Measurements from ENCODE around the gene SLC13A5.
"Not testable (repeated sequence)": the region's sequence is repeated elsewhere in the genome, so short reads cannot be mapped to it uniquely, and the experiment has no call there.

The SLC13A5 gene

GRCh38 chr17:6711681-6712057 lies 1.5 kb downstream of the SLC13A5 start:
- H3K27ac ChIP-seq, result peak overlapping the region; percentile 48

DNA sequence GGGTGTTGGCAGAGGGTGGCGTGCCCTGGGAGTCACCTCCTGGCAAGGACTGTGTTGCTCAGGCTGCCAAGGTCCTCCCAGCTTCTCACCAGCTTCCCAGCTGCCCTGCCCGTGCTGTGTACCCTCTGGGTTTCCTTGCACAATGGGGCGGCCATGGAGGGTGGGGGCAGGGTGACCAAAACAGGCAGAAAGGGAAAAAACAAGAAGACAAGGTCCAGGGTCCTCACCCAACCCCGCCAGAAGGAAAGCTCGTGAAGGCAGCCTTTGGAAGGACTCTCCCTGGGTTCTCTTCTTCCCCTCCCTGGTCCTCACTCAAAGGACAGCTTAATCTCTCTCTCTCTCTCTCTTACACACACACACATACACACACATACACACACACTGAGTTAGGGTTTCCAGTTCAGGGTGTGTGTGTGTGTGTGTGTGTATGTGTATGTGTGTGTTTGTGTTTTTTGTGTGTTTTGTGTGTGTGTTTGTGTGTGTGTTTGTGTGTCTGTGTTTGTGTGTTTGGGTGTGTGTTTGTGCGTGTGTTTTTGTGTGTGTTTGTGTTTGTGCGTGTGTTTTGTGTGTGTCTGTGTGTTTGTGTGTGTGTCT lies 2.0 kb downstream of the SLC13A5 start:
- no peak for DNase-seq (ENCODE audit: low read depth, low spot score)
- H3K27ac ChIP-seq, result no peak overlapping the region

More at GRCh38 chr17:6711681-6712057, 1.5 kb downstream of the SLC13A5 start:
- DNase-seq (ENCODE audit: low read depth, low spot score), result no peak

DNA sequence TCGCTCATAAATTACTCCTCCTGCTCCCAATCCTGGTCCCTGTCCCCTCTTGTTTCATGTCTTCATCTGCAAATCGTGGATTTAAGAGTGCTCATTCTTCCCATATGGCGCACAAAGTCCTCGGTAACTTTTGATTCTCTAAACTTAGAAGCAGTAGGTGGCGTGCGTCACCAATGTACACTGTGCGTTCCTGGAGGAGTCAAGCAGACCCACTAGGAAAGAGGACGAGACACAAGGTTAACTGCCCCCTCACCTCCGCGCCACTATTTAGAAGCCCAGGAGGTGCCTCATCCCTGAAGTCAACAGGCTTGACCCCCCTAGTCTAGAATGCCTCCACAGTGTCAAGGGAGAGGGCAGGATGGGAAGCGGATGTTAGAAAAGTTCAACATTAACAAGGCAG lies 2.9 kb downstream of the SLC13A5 start:
- no peak overlapping the region for H3K27ac ChIP-seq

DNA sequence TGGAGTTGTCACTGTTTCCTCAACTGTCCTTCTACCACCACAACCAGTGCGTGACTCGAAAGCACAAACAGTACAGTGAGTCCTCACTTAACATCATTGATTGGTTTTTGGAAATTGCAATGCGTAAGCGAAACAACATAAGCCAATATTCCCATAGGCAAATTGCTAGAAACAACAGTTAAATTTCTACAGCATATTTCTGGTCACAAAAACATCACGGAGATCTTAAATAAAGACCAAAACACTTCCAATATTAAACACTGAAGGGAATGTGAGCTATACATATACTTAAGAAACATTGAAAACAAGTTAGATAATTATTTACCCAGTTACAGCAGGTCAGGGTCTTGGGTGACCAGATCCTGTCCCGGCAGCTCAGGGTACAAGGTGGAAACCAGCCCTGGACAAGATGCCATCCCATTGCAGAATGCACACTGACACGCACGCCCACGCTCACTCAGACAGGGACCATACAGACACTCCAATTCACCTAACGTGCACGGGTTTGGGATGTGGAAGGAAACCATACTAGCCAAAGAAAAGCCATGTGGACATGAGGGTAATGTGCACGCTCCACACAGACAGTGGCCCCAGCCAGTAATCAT lies 4.7 kb downstream of the SLC13A5 start:
- H3K27ac ChIP-seq, result no peak overlapping the region
- no peak for DNase-seq (ENCODE audit: low read depth, low spot score)

More for the DNA sequence above, 2.9 kb downstream of the SLC13A5 start:
- DNase-seq (ENCODE audit: low read depth, low spot score), result no peak

DNA sequence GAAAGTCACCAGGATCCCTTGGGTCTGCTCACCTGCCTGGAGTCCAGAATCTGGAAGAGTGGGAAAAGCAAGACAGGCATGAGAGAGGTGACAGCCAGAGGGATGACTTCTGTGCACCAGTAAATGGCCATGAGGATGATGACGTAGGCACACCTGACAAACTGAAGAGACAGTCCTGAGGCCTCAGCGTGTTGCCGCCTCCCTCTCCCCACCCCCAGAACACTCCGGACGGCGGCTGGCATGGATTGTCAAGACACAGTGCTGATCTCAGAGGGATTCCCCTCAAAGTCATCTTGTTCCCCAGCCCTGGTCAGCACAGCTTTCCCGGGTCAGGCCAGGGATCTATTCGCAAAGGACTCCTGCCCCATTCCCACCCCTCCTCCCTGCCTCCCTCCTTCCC lies 6.2 kb downstream of the SLC13A5 start:
- no peak for DNase-seq (ENCODE audit: low read depth, low spot score)
- H3K27ac ChIP-seq, result no peak overlapping the region

DNA sequence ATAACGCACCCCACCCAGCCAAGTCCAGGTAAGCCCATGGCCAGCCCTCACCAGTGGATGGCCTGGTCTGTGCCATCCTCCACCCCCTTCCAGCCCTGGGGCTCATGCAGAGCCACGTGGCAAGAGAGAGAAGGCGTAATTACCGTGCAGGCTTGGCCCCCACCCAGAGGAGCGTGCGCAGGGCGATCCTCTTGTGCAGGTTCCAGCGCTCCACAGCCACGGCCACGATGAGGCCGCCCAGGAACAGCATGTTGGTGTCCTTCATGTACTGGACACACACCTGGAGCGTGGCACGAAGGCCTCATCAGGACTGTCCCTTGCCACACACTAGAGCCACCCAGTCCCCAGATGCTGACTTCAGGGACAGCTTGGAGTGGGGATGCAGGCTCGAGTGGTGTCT lies 6.7 kb downstream of the SLC13A5 start:
- DNase-seq (ENCODE audit: low read depth, low spot score), result no peak
- no peak overlapping the region for H3K27ac ChIP-seq

DNA sequence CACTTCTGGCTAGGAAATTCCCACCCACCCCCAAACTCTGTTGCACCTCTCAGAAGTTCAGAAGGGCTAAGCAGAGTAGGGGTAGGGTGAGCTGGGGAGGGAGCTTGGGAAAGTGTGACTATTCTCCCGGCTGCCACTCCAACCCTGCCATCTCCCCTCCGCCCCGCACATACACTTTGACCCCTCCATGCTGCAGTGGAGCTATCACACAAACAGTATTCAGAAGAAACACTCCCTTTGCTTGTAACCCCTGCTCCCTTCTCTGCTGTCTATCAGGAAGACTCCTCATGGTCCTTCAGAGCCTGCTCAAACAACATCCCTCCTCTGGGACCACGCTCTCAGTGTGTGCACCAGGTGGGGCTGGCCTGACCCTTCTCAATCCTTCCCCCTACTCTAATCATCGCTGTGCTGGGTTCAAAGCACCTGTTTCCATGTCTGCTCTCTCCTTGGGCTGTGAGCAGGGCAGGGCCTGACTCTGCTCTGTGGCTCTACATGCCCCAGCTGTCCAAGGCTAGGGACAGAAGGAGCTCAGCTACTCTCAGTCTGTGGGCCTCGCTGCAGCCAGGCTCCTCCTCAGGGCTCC lies 8.6 kb downstream of the SLC13A5 start:
- H3K27ac ChIP-seq, result no peak overlapping the region
- DNase-seq (ENCODE audit: low read depth, low spot score), result no peak

- DNase-seq (ENCODE audit: low read depth, low spot score), result no peak
- no peak overlapping the region for H3K27ac ChIP-seq
Measured at GRCh38 chr17:6703751-6704150, 9.4 kb downstream of the SLC13A5 start.

- DNase-seq (ENCODE audit: low read depth, low spot score), result no peak
- no peak overlapping the region for H3K27ac ChIP-seq
Measured at GRCh38 chr17:6702567-6703215, 10.5 kb downstream of the SLC13A5 start.

- no peak overlapping the region for H3K27ac ChIP-seq
- no peak for DNase-seq (ENCODE audit: low read depth, low spot score)
Measured at GRCh38 chr17:6701719-6702118, 11.4 kb downstream of the SLC13A5 start.

DNA sequence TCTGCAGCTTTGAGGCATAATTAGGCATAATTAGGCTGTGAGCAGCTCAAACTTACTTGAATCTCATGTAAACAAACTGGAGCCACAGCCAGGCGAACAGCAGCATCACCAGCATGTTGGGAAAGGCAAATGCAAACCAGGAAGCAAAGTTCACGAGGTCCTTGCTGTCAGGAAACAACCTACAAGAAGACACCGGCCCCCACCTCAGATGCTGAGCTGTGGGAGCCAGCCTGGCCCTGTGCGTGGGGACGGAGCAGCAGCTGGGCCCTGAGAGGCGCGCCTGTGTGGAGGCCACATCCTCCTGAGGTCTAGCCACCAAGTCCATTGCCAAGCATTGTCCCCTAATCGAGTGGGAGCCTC lies 12.2 kb downstream of the SLC13A5 start:
- H3K27ac ChIP-seq, result no peak overlapping the region
- DNase-seq (ENCODE audit: low read depth, low spot score), result no peak

- no peak overlapping the region for H3K27ac ChIP-seq
- no peak for DNase-seq (ENCODE audit: low read depth, low spot score)
Measured at GRCh38 chr17:6699997-6700947, 12.9 kb downstream of the SLC13A5 start.

- H3K27ac ChIP-seq, result no peak overlapping the region
- DNase-seq (ENCODE audit: low read depth, low spot score), result no peak
Measured at GRCh38 chr17:6698004-6698403, 15.2 kb downstream of the SLC13A5 start.

- no peak for DNase-seq (ENCODE audit: low read depth, low spot score)
- no peak overlapping the region for H3K27ac ChIP-seq
Measured at GRCh38 chr17:6696906-6697305, 16.3 kb downstream of the SLC13A5 start.

DNA sequence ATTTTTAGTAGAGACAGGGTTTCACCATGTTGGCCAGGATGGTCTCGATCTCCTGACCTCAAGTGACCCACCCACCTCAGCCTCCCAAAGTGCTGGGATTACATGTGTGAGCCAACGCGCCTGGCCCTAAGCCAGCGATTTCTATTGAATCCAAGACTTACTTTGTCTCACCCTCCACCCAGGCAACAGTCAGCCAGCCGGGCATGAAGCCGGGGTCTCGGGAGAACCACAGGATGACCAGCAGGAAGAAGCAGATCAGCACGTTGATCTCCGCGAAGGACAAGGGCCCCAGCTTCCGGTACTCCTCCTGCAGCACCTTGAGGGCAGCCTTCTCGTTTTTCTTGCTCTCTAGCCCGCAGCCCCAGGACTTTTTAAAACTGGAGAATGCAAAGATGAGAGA lies 17.6 kb downstream of the SLC13A5 start:
- DNase-seq (ENCODE audit: low read depth, low spot score), result no peak
- H3K27ac ChIP-seq, result no peak overlapping the region

DNA sequence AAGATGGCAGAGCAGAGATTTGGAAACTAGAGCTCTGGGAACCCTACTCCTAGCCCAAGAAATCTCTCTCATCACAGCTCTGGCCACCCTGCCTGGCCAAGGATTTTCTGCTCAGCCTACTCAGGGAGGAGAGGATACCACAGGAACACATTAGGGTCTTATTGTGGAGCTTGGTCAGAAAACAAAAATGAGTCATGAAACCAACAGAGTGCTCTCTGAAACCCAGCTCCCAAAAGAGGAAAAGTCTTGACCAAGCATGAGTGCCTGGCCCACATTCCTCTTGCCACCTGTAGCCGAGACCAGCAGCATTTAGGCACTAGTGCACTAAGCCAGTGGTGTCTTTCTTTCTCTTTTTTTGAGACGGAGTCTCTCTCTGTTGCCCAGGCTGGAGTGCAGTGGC lies 18.1 kb downstream of the SLC13A5 start:
- DNase-seq (ENCODE audit: low read depth, low spot score), result no peak
- H3K27ac ChIP-seq, result no peak overlapping the region

- H3K27ac ChIP-seq; DNase-seq (ENCODE audit: low read depth, low spot score): not testable (repeated sequence)
Measured at GRCh38 chr17:6691958-6692357, 21.2 kb downstream of the SLC13A5 start.

- no peak for DNase-seq (ENCODE audit: low read depth, low spot score)
Measured at GRCh38 chr17:6691546-6691945, 21.6 kb downstream of the SLC13A5 start.

GRCh38 chr17:6690641-6691040 lies 22.5 kb downstream of the SLC13A5 start:
- DNase-seq (ENCODE audit: low read depth, low spot score), result no peak
- H3K27ac ChIP-seq, result no peak overlapping the region

More at GRCh38 chr17:6691546-6691945, 21.6 kb downstream of the SLC13A5 start:
- H3K27ac ChIP-seq, result no peak overlapping the region

DNA sequence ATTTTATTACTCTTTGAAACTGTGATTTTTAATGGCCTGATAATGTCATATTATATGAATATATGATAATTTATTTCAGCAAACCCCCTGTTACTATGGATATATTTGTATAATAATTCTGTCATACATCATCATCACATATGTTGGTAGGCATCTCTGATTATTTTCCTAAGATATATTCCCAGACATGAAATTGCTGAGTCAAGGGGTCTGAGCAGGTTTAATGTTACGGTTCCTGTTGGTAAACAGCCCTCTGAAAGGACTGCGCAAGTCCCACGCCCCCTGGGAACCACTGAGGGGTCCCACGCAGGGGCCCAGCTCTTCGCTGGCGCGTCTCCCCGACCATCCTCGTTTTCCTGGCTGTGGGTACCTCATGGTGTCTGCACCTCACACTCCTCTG lies 24.2 kb downstream of the SLC13A5 start:
- H3K27ac ChIP-seq, result no peak overlapping the region
- DNase-seq (ENCODE audit: low read depth, low spot score), result no peak

Measured in epithelial cell of prostate (primary cell).